Mesodermal cell (in vitro differentiated cells): ENCODE measurements around the gene COLEC12.

ENCODE experiments used
- H3K27ac ChIP-seq: 2 replicates; pipeline ENCODE4 v1.7.0; 2013; ENCODE audit warnings: mild to moderate bottlenecking, low read depth, low read length, moderate library complexity; ENCODE audit not compliant: severe bottlenecking
- H3K36me3 ChIP-seq: 2 replicates; pipeline ENCODE4 v1.7.1; 2013; ENCODE audit warnings: mild to moderate bottlenecking, low read length, moderate library complexity; ENCODE audit not compliant: control insufficient read depth, insufficient read depth
- H3K4me1 ChIP-seq: one replicate; pipeline ENCODE4 v1.7.1; 2013; ENCODE audit warnings: mild to moderate bottlenecking, low read length; ENCODE audit not compliant: insufficient read depth, control insufficient read depth, poor library complexity, severe bottlenecking
- H3K4me3 ChIP-seq: 2 replicates; pipeline ENCODE4 v1.7.0; 2013; ENCODE audit warnings: low read length, control low read depth, mild to moderate bottlenecking; ENCODE audit not compliant: insufficient read depth, poor library complexity, severe bottlenecking; ENCODE audit errors: extremely low read depth
- H3K9me3 ChIP-seq: 2 replicates; pipeline ENCODE4 v1.7.1; 2013; ENCODE audit warnings: mild to moderate bottlenecking, low read length, moderate library complexity; ENCODE audit not compliant: control insufficient read depth
- WGBS, 2 experiments: methylation state at CpG; one replicate each; pipeline ENCODE4 v1.1.5; 2013; ENCODE audit warnings: missing lambda C conversion rate in 2 of 2; ENCODE audit not compliant: insufficient coverage in 2 of 2; 5-methylcytosine and 5-hydroxymethylcytosine counted together

COLEC12 gene

DNA sequence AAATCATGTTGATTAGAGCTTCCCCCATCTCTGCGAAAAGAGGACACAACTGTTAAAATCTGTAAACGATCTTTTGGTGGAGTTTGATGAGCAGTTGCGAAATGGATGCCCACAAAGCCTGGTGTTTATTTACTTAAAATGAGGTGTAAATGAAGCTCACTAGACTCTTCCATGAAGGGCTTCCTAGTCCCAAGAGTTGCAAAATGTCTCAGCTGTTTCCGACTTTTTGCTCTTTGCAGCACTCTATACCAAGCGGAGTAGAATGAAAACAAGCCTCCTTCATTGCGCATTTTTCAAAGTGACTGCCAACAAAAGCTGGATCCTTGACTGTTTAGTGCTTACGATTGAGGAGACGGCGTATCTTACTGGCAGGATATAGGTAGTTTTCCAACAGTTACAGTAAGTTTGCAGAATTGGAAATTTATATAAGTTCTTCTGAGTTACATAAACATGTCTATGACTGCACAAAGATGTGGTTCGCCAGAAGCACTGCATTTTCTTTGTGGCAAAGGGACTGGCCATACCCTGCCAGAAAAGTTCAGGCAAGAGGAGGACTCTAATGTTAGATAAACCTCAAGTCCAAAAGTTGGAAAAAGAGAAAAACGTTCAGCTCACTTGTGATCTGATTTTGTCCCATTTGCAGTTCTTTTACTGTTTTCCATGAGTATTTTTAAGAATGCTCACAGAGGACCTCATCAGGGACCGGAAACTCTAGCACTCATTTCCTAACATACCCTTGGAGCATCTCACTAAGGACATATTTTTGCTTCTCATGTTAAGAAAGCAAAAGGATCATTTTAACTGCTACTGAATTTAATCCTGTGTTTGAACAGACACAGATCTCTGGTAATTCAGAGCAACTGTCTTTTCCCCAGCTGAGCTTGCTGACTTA, 42.7 kb downstream of the COLEC12 start:
- Histone ChIP-seq H3K27ac (peak overlapping the region; percentile 71), H3K4me3 (no peak overlapping the region), H3K4me1 (peaks cover 27% of the 10 kb centered on the region), H3K36me3 (peaks cover 16% of the 10 kb centered on the region), H3K9me3 (no peaks in the 10 kb centered on the region)
- 88 to 92% methylated on average over 10 to 11 of the region's 12 CpGs for WGBS, 2 experiments

DNA sequence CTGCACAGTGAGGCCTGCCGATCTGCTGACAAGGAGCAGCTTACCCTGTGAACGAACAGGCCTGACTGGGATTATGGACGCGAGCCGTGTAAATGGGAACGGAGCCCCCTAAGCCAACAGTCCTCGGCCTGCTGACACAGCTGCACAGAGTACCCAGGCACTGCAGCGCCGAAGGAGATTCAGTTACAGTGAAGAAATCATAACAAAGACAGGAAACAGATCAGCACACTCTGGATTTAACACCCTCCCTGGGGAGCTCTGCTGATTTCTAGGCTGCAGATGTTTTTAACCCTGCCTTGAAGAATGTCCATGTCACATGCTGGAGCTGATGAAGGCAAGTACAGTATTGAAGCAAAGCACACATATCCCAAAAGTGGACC, 43.4 kb downstream of the COLEC12 start:
- WGBS, 2 experiments = 80 to 83% methylated on average over 6 to 8 of the region's 9 CpGs
- Histone ChIP-seq H3K4me3 (no peak overlapping the region), H3K4me1 (peaks cover 27% of the 10 kb centered on the region), H3K27ac (peak overlapping the region; percentile 71), H3K36me3 (peaks cover 13% of the 10 kb centered on the region), H3K9me3 (no peaks in the 10 kb centered on the region)

DNA sequence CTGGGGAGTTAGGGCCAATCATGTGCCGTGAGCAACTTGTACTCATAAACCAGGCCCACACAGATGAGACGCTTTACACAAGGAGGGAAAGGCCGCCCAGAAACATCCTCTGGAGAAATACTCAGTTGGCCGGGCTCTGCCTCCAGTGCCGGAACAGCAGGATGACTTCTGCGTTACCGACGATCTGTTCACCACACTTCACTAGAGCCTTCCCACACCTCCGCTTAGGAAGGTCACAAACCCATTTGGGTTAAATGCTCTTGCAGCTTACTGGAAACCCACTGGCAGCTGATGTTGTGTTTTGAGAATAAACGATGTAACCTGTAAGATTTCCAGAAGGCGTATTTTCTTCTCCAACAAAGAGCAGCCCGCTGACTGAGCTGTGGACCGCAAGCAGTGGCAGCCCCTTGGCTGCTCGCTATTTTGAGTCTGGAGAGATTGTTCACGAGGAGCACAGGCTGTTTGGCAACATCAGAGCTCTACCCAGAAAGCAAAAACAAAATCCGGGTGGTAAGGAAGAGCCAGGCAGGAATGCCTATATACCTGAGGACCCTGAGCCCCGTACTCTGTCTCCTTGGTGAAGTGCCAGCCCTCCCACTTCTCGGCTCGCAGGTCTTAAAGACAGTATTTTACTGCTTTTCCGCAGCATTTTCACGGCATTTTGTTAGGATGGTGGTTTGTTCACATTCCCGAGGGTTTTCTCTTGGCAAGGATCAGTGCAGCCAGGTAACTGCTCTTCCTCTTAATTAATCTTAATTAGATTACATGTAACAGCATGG, 44.0 kb downstream of the COLEC12 start:
- H3K4me3 ChIP-seq = no peak overlapping the region
- WGBS, 2 experiments = 95 to 96% methylated on average over 21 of the region's 22 CpGs
- peaks cover 27% of the 10 kb centered on the region for H3K4me1 ChIP-seq
- peak overlapping the region; percentile 71 for H3K27ac ChIP-seq
- H3K9me3 ChIP-seq = peaks cover 5% of the 10 kb centered on the region
- peaks cover 18% of the 10 kb centered on the region for H3K36me3 ChIP-seq

DNA sequence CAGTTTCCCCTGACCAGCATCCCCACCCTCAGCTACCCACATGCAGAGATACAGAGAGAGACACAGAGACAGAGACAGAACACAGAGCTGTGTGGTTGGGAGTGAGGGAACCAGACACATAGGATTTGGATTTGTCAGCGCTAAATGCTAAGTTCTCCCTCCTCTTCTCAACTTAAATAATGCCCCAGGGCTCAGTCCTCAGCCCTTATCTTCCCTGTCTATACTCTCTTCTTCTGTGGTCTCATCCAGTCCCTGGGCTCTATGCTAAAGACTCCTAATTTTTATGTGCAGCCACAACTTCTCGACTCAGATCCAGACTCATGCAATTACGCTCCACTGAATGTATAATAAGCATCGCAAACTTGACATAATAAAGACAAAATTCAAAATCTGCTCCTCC, 47.1 kb downstream of the COLEC12 start:
- no peak overlapping the region for H3K27ac ChIP-seq
- H3K9me3 ChIP-seq = peaks cover 8% of the 10 kb centered on the region
- peaks cover 27% of the 10 kb centered on the region for H3K4me1 ChIP-seq
- 94 to 97% methylated on average over 3 to 4 of the region's 4 CpGs for WGBS, 2 experiments
- H3K4me3 ChIP-seq = no peak overlapping the region
- H3K36me3 ChIP-seq = peaks cover 22% of the 10 kb centered on the region

DNA sequence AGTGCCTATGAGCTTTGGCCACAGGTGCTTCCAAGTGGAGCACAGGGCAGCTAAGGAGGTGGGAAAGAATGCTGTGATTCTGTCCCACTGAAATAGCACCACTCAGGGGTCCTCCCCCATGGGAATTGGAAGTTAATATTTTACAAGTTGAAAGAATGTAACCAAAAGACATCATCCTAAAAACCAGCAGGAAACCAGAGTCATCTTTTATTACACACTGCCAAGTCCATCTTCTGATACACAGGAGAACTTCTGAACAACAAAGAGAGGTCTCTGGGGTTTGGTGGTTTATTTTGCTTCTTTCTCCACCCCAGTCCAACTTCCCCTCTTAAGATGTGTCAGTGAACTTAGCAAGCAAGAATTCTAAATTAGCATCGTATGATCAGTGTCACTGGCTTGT, 47.7 kb downstream of the COLEC12 start:
- Histone ChIP-seq H3K27ac (no peak overlapping the region), H3K4me3 (no peak overlapping the region), H3K9me3 (peaks cover 8% of the 10 kb centered on the region), H3K36me3 (peaks cover 19% of the 10 kb centered on the region), H3K4me1 (peaks cover 26% of the 10 kb centered on the region)
- 60 to 92% methylated on average over 1 of the region's 1 CpG for WGBS, 2 experiments

DNA sequence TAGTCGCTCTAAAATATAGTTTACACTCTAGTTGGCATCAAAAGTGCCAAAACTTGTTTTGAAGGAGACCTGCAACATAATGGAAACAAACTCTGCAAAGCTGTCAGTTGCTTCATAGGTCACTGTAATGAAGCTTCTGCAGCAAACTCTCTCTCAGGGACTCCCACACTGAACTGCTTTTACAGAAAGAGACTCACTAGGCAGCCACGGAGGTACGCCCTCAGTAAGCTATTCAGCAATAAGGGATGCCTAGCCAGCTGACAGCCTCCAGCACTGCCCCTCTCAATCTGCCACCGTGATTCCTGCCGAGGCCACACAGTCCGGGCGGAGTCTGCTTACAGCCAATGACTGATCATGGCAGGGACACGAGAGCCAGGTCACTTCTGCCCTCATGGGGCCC, 51.1 kb downstream of the COLEC12 start:
- WGBS, 2 experiments = 26 to 46% methylated on average over 7 to 8 of the region's 8 CpGs
- H3K27ac ChIP-seq = peak overlapping the region; percentile 43
- H3K36me3 ChIP-seq = peaks cover 13% of the 10 kb centered on the region
- H3K4me3 ChIP-seq = no peak overlapping the region
- peaks cover 7% of the 10 kb centered on the region for H3K4me1 ChIP-seq
- peaks cover 8% of the 10 kb centered on the region for H3K9me3 ChIP-seq

DNA sequence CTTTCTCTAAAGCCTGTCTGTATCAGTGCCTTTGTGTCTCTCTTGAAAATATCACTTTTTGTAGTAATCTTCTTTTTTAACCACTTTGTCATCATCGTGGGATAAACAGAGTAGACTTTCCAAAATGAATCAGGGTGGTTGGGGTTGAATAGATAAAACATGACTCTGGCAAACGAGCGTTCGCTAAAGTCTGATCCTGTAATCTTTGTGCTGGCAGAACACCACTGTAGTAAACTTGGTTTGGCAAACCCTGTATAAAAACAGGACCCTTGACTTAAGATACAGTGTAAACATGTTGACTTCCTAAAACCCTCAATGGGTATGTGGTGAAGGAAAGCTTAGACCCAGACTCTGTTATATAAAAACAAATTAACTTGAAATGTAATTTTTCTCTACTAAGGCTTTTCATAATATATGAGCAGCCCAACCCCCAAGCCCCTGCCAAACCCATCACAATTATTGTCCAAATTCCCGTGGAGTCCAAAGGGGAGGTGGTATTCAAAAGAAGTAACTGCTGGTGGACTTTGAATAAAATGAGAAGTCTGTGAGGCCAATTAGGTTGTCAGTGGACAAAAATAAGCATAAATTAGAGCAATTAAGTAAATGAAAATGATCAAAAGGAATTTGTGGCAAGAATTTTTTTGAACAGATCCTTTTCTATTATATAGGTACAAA, 52.2 kb downstream of the COLEC12 start:
- H3K36me3 ChIP-seq = peaks cover 24% of the 10 kb centered on the region

DNA sequence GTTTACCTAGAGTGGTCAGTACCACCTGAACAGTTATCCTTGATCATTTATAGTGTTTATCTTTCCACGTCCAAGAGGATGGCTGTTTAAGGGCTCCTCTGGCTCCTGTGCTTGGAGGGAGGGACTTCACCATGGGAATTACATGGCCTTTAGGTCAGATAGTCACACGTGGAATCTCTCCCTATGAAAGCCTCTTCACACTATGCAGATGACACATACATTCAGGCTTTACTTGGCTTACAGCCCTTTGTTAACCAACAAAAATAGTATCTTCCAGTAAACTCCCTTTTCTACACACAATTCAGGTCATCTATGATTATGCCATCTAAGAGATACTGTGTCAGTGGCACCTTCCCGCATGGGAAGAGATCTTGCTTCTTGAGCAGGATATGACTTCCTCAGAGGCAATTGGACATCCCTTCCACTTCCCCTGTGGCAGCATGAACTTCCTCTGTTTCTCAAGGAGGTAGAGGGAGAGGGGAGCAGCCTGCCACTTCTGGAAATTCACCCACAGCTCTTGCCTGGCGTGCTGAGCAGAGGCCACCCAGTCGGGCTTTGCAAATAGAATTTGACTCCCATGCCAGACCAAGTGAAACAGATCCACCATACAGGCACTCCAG, 53.5 kb downstream of the COLEC12 start:
- Histone ChIP-seq H3K4me3 (no peak overlapping the region), H3K27ac (no peak overlapping the region), H3K36me3 (peaks cover 25% of the 10 kb centered on the region), H3K4me1 (peaks cover 7% of the 10 kb centered on the region), H3K9me3 (peaks cover 8% of the 10 kb centered on the region)
- 67 to 91% methylated on average over 2 to 4 of the region's 5 CpGs for WGBS, 2 experiments

More for the DNA sequence above, 52.2 kb downstream of the COLEC12 start:
- Histone ChIP-seq H3K9me3 (peaks cover 8% of the 10 kb centered on the region), H3K4me1 (peaks cover 7% of the 10 kb centered on the region), H3K27ac (no peak overlapping the region), H3K4me3 (no peak overlapping the region)
- WGBS, 2 experiments = 73 to 80% methylated on average over 2 to 4 of the region's 5 CpGs

DNA sequence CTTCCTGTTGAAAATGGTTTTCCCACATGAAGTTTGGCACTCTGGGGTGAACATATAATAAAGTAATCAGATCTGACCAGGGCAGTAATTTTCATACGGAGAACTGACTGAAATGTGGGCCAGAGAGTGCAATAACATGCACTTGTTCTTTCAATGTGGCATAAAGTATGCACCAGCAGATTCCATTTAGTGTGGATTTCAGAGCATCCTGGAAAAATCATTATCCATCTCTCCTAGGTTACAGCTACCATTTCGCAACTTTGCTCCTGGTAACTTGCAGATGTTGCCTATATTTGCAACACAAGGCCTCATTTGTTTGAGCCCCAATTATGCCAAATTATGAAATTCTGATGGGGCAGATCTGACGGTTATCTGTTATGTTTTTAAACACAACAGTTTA, 55.4 kb downstream of the COLEC12 start:
- 60 to 67% methylated on average over 3 of the region's 3 CpGs for whole genome bisulfite sequencing, 2 experiments
- no peaks in the 10 kb centered on the region for H3K9me3 ChIP-seq
- no peak overlapping the region for H3K4me3 ChIP-seq
- peaks cover 13% of the 10 kb centered on the region for H3K36me3 ChIP-seq
- H3K4me1 ChIP-seq = peaks cover 5% of the 10 kb centered on the region
- no peak overlapping the region for H3K27ac ChIP-seq

DNA sequence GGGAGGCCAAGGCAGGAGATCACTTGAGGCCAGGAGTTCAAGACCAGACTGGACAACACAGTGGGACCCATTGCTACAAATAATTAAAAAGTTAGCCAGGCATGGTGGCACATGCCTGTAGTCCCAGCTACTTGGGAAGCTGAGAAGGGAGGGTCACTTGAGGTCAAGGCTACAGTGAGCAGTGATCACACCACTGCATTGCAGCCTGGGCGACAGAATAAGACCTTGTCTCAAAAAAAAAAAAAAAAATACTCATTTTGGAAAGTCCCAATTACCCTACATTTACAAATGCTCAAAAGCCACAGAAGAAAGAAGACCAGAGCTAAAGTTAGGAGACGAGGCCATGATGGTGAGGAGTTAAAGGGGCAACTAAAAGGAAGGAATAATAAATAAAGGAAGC, 61.9 kb downstream of the COLEC12 start:
- H3K4me1 ChIP-seq = no peaks in the 10 kb centered on the region
- WGBS, 2 experiments = 100% methylated on average over 1 of the region's 2 CpGs; no CpG with 5 or more reads in 1 of the 2 experiments
- H3K9me3 ChIP-seq = peaks cover 3% of the 10 kb centered on the region
- H3K36me3 ChIP-seq = peaks cover 17% of the 10 kb centered on the region
- H3K27ac ChIP-seq = no peak overlapping the region
- H3K4me3 ChIP-seq = no peak overlapping the region
